Vagina (tissue), 2 donors: ENCODE measurements around the gene EIF3B. TPM values are rescaled to one million over a fixed set of nuclear protein-coding genes. Genes with fewer than 3 reads are reported as not detected.

Experiments used
- DNase-seq, 2 donors: peaks; one replicate each; pipeline ENCODE4 v3.0.0-alpha.2; 2017; ENCODE audit errors: extremely low spot score in 2 of 2
- H3K27ac ChIP-seq: fragments of 200-600 bp; sonication (generic); one replicate; pipeline ENCODE4 v1.5.1; 2019
- H3K27me3 ChIP-seq: fragments of 200-600 bp; sonication (generic); one replicate; pipeline ENCODE4 v1.5.1; 2019
- H3K36me3 ChIP-seq, 2 donors: fragments of 200-600 bp; sonication (generic); one replicate each; pipeline ENCODE4 v1.5.1; 2017 to 2019
- H3K4me1 ChIP-seq: fragments of 200-600 bp; sonication (generic); one replicate; pipeline ENCODE4 v1.5.1; 2019
- H3K4me3 ChIP-seq, 2 donors: fragments of 200-600 bp; sonication (generic); 1 replicate in 1 of 2; 2 replicates in 1 of 2; pipeline ENCODE4 v1.5.1; 2016 to 2019
- H3K9me3 ChIP-seq: fragments of 200-600 bp; sonication (generic); one replicate; pipeline ENCODE4 v1.5.1; 2019
- POLR2A ChIP-seq, 2 donors: fragments of 450-650 bp; IDR thresholded peaks; one replicate each; pipeline ENCODE4 v1.6.1; 2017; ENCODE audit warnings: antibody characterized with exemption in 2 of 2, mild to moderate bottlenecking in 2 of 2, moderate library complexity in 2 of 2
- POLR2AphosphoS5 ChIP-seq, 2 donors: sonication (generic); formaldehyde crosslinking; IDR thresholded peaks; one replicate each; pipeline ENCODE4 v1.9.0; 2017; ENCODE audit warnings: antibody characterized with exemption in 2 of 2, mild to moderate bottlenecking in 2 of 2, low read depth in 1 of 2; ENCODE audit not compliant: insufficient read depth in 1 of 2
- intact Hi-C: fragments of 100-400 bp; cut with DNase I; formaldehyde crosslinking; loops from one replicate; pipeline ENCODE4 v1.15.1; 2023
- total RNA-seq: library from RNA; depleted of rRNA; stranded (reverse); fragments of >200 nt; gene quantifications from one replicate; pipeline ENCODE4 v1.2.3, GENCODE V29; 2016
- TF ChIP-seq, protein P1 (sequence below), 3 experiments: fragments of 450-650 bp in 2 of 3; fragments of 200-600 bp in 1 of 3; sonication (generic) in 1 of 3; IDR thresholded peaks; one replicate each; pipeline ENCODE4 v1.5.1; 2017 to 2019; ENCODE audit warnings: antibody characterized with exemption in 3 of 3, mild to moderate bottlenecking in 2 of 3, moderate library complexity in 2 of 3

EIF3B gene
- total RNA-seq, 1 donor from 2014 or later: 90.8 TPM

DNA sequence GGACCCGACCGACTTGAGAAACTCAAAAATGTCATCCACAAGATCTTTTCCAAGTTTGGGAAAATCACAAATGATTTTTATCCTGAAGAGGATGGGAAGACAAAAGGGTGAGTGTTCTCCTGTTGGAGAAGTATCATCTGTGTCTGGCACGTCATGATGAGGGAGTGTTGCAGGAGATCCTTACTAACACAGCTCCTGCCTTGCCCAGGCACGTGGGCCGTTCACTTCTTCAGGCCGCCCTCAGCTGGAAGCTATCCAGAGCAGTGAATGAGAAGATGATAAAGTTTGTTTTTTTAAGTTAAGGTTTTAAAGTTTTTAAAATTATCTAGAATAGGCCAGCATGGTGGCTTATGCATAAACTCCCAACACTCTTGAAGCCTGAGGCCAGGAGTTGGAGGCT, 6.2 kb downstream of the EIF3B start:
- Histone ChIP-seq H3K4me3 (no peak overlapping the region), H3K9me3 (no peaks in the 10 kb centered on the region), H3K27me3 (no peaks in the 10 kb centered on the region), H3K4me1 (peaks cover 54% of the 10 kb centered on the region), H3K36me3 (peaks cover 0 to 48% of the 10 kb centered on the region in 2 donors), H3K27ac (no peak overlapping the region)
- TF ChIP-seq, protein P1, sequence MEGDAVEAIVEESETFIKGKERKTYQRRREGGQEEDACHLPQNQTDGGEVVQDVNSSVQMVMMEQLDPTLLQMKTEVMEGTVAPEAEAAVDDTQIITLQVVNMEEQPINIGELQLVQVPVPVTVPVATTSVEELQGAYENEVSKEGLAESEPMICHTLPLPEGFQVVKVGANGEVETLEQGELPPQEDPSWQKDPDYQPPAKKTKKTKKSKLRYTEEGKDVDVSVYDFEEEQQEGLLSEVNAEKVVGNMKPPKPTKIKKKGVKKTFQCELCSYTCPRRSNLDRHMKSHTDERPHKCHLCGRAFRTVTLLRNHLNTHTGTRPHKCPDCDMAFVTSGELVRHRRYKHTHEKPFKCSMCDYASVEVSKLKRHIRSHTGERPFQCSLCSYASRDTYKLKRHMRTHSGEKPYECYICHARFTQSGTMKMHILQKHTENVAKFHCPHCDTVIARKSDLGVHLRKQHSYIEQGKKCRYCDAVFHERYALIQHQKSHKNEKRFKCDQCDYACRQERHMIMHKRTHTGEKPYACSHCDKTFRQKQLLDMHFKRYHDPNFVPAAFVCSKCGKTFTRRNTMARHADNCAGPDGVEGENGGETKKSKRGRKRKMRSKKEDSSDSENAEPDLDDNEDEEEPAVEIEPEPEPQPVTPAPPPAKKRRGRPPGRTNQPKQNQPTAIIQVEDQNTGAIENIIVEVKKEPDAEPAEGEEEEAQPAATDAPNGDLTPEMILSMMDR (IDR thresholded peaks at IDR 0.05): no peak
- TF ChIP-seq POLR2A (IDR thresholded peaks at IDR 0.05) (no peak), POLR2AphosphoS5 (IDR thresholded peaks at IDR 0.05; ENCODE audit: insufficient read depth in 1 of 2, low read depth in 1 of 2) (no peak)
- no peak for DNase-seq
- intact Hi-C loops: no loop called here

DNA sequence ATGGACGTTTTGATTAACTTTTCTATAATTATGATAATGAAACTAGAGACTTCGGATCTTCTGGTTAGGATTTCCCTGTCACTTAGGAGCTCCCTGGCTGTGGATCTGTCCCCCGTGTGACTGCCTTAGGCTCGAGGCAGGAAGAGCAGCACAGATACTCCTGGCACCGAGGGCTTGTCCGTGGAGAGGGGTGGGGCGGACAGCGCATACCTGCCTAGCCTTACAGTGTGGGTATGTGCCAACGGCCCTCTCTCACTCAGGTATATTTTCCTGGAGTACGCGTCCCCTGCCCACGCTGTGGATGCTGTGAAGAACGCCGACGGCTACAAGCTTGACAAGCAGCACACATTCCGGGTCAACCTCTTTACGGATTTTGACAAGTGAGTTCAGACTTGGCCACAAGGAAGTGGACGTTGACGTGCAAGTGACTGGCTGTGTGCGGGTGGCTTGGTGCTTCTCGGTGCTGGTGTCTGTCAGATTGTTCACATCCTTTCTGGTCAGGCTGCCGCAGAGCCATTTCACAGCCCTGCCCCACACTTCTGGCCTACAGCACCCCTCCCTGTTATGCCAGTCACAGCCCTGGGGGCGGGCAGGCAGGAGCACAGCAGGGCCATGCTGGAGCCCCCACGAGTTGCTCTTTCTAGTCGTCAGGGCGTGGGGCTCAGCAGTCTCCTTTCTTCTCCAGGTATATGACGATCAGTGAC, 7.9 kb downstream of the EIF3B start:
- DNase-seq: no peak
- H3K4me1 ChIP-seq: peaks cover 36% of the 10 kb centered on the region
- peaks cover 0 to 64% of the 10 kb centered on the region in 2 donors for H3K36me3 ChIP-seq
- no peak overlapping the region for H3K27ac ChIP-seq
- no peaks in the 10 kb centered on the region for H3K9me3 ChIP-seq
- H3K27me3 ChIP-seq: no peaks in the 10 kb centered on the region
- no peak overlapping the region for H3K4me3 ChIP-seq
- TF ChIP-seq POLR2A (IDR thresholded peaks at IDR 0.05) (no peak), POLR2AphosphoS5 (IDR thresholded peaks at IDR 0.05; ENCODE audit: insufficient read depth in 1 of 2, low read depth in 1 of 2) (no peak)
- TF ChIP-seq, protein P1 (IDR thresholded peaks at IDR 0.05): no peak
- intact Hi-C loops: no loop called here

DNA sequence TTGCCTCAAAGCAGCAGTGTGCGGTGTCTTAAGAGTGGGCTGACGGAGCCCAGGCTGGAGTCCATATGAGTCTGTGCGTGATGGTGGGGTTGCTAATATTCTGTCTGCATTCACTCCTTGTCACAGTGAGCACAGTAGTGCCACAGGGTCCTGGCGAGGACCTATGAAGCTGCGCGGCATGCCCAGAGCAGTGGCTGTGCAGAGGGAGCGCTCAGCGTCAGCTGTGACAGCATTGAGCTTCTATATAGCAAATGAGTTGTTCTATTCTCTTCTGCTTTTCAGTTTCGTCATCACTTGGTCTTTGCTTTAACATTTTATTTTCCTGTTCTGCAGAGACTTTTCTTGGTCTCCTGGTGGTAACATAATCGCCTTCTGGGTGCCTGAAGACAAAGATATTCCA, 14.5 kb downstream of the EIF3B start:
- DNase-seq: no peak
- Histone ChIP-seq H3K27ac (no peak overlapping the region), H3K9me3 (no peaks in the 10 kb centered on the region), H3K4me1 (no peaks in the 10 kb centered on the region), H3K4me3 (no peak overlapping the region), H3K36me3 (peaks cover 0 to 95% of the 10 kb centered on the region in 2 donors), H3K27me3 (no peaks in the 10 kb centered on the region)
- intact Hi-C loops: no loop called here
- TF ChIP-seq, protein P1 (IDR thresholded peaks at IDR 0.05): no peak
- TF ChIP-seq POLR2AphosphoS5 (IDR thresholded peaks at IDR 0.05; ENCODE audit: insufficient read depth in 1 of 2, low read depth in 1 of 2) (no peak), POLR2A (IDR thresholded peaks at IDR 0.05) (no peak)

DNA sequence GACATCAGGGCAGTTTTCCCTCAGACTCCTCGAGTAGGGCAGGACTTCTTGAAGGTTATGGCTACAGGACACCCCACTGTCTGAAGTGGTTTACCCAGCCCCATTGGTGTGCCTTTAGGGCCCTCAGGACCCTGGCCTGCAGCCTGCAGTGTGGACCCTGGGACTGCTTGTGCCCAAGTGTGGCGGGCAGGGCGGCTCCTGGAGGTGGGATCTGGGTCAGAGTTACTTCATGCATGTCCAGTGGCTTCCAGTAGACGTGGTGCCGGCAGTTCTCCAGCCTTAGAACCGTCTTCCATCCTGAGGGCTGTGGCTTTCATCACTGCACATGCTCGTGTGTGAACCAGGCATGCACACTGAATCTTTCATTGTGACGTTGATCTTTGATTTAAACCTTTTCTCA, 16.7 kb downstream of the EIF3B start:
- Histone ChIP-seq H3K27me3 (no peaks in the 10 kb centered on the region), H3K4me3 (no peak overlapping the region), H3K36me3 (peaks cover 0 to 97% of the 10 kb centered on the region in 2 donors), H3K4me1 (no peaks in the 10 kb centered on the region), H3K9me3 (no peaks in the 10 kb centered on the region), H3K27ac (no peak overlapping the region)
- no peak for DNase-seq
- TF ChIP-seq POLR2A (IDR thresholded peaks at IDR 0.05): no peak
- TF ChIP-seq, protein P1 (IDR thresholded peaks at IDR 0.05): no peak
- no peak for TF ChIP-seq POLR2AphosphoS5 (IDR thresholded peaks at IDR 0.05; ENCODE audit: insufficient read depth in 1 of 2, low read depth in 1 of 2)
- intact Hi-C loops: no loop called here

DNA sequence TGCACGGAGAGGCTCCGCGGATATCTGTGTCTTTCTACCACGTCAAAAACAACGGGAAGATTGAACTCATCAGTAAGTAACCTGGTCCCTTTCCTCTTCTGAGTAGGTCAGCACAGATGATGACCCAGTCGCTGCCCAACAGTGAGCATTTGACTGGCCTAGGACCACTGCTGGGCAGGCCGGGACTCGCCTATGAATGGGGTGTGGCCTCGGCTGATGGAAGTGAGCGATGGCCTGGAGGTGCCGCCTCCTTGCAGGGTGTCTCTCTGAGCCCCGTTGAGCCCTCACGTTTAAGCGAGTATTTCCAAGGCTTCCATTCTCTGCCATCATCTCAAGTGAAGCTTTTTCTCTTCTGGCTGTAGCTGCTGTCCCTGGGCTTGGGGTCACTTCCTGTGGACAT, 18.1 kb downstream of the EIF3B start:
- Histone ChIP-seq H3K4me1 (no peaks in the 10 kb centered on the region), H3K36me3 (peaks cover 0 to 96% of the 10 kb centered on the region in 2 donors), H3K27ac (no peak overlapping the region), H3K27me3 (no peaks in the 10 kb centered on the region), H3K4me3 (no peak overlapping the region), H3K9me3 (no peaks in the 10 kb centered on the region)
- no peak for DNase-seq
- intact Hi-C loops: no loop called here
- no peak for TF ChIP-seq POLR2AphosphoS5 (IDR thresholded peaks at IDR 0.05; ENCODE audit: insufficient read depth in 1 of 2, low read depth in 1 of 2)
- no peak for TF ChIP-seq POLR2A (IDR thresholded peaks at IDR 0.05)
- TF ChIP-seq, protein P1 (IDR thresholded peaks at IDR 0.05): no peak
